Measurements from ENCODE around the gene MCC.

GRCh38 chr5:113523168-113523567, 34.9 kb upstream of the MCC start:
- no peak for TF ChIP-seq CTCF (conservative IDR thresholded peaks at IDR 0.05 in 1 of 2, IDR thresholded peaks at IDR 0.05 in 1 of 2; ENCODE audit: extremely low read depth in 1 of 2, insufficient read depth in 1 of 2, low read depth in 1 of 2, low read length in 2 of 2)
- no peak for TF ChIP-seq EZH2 (IDR thresholded peaks at IDR 0.05; ENCODE audit: borderline replicate concordance, low read length)
